Kidney (tissue), 14 donors: ENCODE measurements around the gene ADAMTS17. TPM values are rescaled to one million over a fixed set of nuclear protein-coding genes. Genes with fewer than 3 reads are reported as not detected.

Experiments
- DNase-seq, 5 donors: peaks; one replicate each; pipeline ENCODE4 v3.0.0-alpha.2; 2013 to 2020
- FAIRE-seq: peaks from 2 replicates; lab custom pipeline; 2012; peaks lifted over from hg19 to GRCh38; lab: Jason Lieb, UNC
- H3K27ac ChIP-seq, 2 donors: one replicate each; pipeline ENCODE4 v1.7.0; 2013; ENCODE audit warnings: low read depth in 2 of 2, low read length in 2 of 2, inconsistent platforms in 1 of 2
- H3K27me3 ChIP-seq: one replicate; pipeline ENCODE4 v1.7.1; 2013; ENCODE audit warnings: low read length, inconsistent platforms; ENCODE audit not compliant: control insufficient read depth, insufficient read depth
- H3K36me3 ChIP-seq, 3 donors: one replicate each; pipeline versions ENCODE4 v1.7.0 to v1.7.1; 2013; ENCODE audit warnings: low read length in 3 of 3, control low read depth in 1 of 3, inconsistent platforms in 1 of 3; ENCODE audit not compliant: insufficient read depth in 3 of 3, control insufficient read depth in 2 of 3
- H3K4me1 ChIP-seq, 3 donors: one replicate each; pipeline versions ENCODE4 v1.7.0 to v1.7.1; 2013; ENCODE audit warnings: low read length in 3 of 3, inconsistent platforms in 1 of 3, low read depth in 1 of 3; ENCODE audit not compliant: control insufficient read depth in 2 of 3, insufficient read depth in 2 of 3
- H3K4me3 ChIP-seq, 3 donors: one replicate each; pipeline versions ENCODE4 v1.7.0 to v1.8.1; 2013; ENCODE audit warnings: low read length in 3 of 3, control low read depth in 1 of 3, inconsistent platforms in 1 of 3
- H3K9ac ChIP-seq, 3 donors: one replicate each; pipeline versions ENCODE4 v1.7.0 to v1.7.1; 2013; ENCODE audit warnings: low read length in 3 of 3, control low read depth in 1 of 3, inconsistent platforms in 1 of 3
- H3K9me3 ChIP-seq, 3 donors: one replicate each; pipeline versions ENCODE4 v1.7.0 to v1.7.1; 2013; ENCODE audit warnings: low read length in 3 of 3, control low read depth in 1 of 3, inconsistent platforms in 1 of 3; ENCODE audit not compliant: control insufficient read depth in 2 of 3, insufficient read depth in 1 of 3
- CTCF ChIP-seq: IDR thresholded peaks from 3 replicates; pipeline ENCODE4 v1.5.1; 2012; ENCODE audit warnings: mild to moderate bottlenecking, moderate library complexity, borderline replicate concordance; ENCODE audit not compliant: insufficient read depth; ENCODE audit errors: extremely low read depth
- intact Hi-C: fragments of 100-400 bp; cut with DNase I; formaldehyde crosslinking; loops from one replicate; pipeline ENCODE4 v1.11.1; 2022
- polyA plus RNA-seq: library from polyadenylated mRNA; stranded (reverse); fragments of 350-450 nt; fragmentation: Illumina TruSeq; extraction: RNeasy Lipid Tissue Mini Kit (QIAGEN cat#74804); gene quantifications from one replicate; pipeline ENCODE4 v1.2.3, GENCODE V29; 2014; ENCODE audit warnings: low read depth, low replicate concordance; ENCODE audit not compliant: insufficient read depth
- total RNA-seq: library from RNA; stranded (reverse); fragmentation: NEBNext Ultra II Directional; extraction: Animal tissue kit (Norgen Biotek cat#: 25700); gene quantifications from one replicate; pipeline ENCODE4 v1.2.1, GENCODE V29; 2021
- donor health status: control.
- donor health status: control.
- donor health status: control.
- donor health status: control.
- donor health status: control.
- donor health status: DM: yes; HTN: yes; CAD: no.
- donor health status: Normal renal cell carcinoma (clear cell type).

ADAMTS17 gene
- total and polyA plus RNA-seq, 2 donors from 2014 or later: 1.7 to 2.2 TPM

GRCh38 chr15:99955532-99955931 is 386.2 kb downstream of the ADAMTS17 start:
- DNase-seq (peak in 1 of 5 donors; percentile 1), FAIRE-seq (no peak)
- Histone ChIP-seq H3K4me1 (peaks cover 0 to 3% (median 0%) of the 10 kb centered on the region in 3 donors), H3K4me3 (no peak overlapping the region), H3K27ac (no peak overlapping the region), H3K36me3 (no peaks in the 10 kb centered on the region), H3K9ac (no peak overlapping the region), H3K9me3 (no peaks in the 10 kb centered on the region), H3K27me3 (no peaks in the 10 kb centered on the region)
- TF ChIP-seq CTCF: no peak
- intact Hi-C loops: no loop called here

- DNase-seq (no peak), FAIRE-seq (no peak)
- H3K9me3 ChIP-seq: no peaks in the 10 kb centered on the region
- no peaks in the 10 kb centered on the region for H3K36me3 ChIP-seq
- intact Hi-C loops: no loop called here
- no peaks in the 10 kb centered on the region for H3K27me3 ChIP-seq
- H3K27ac ChIP-seq: no peak overlapping the region
- no peak overlapping the region for H3K9ac ChIP-seq
- no peak overlapping the region for H3K4me3 ChIP-seq
- peaks cover 0 to 3% (median 0%) of the 10 kb centered on the region in 3 donors for H3K4me1 ChIP-seq
- no peak for TF ChIP-seq CTCF
Measured at GRCh38 chr15:99955181-99955525, 386.6 kb downstream of the ADAMTS17 start.

GRCh38 chr15:99954361-99955180 is 387.2 kb downstream of the ADAMTS17 start:
- Histone ChIP-seq H3K9me3 (no peaks in the 10 kb centered on the region), H3K27me3 (no peaks in the 10 kb centered on the region), H3K36me3 (no peaks in the 10 kb centered on the region), H3K4me3 (no peak overlapping the region), H3K4me1 (peaks cover 0 to 3% (median 0%) of the 10 kb centered on the region in 3 donors), H3K9ac (no peak overlapping the region), H3K27ac (no peak overlapping the region)
- FAIRE-seq (no peak), DNase-seq (no peak)
- intact Hi-C loops: no loop called here
- TF ChIP-seq CTCF: no peak
